Measurements from ENCODE around the gene CSH2.

DNA sequence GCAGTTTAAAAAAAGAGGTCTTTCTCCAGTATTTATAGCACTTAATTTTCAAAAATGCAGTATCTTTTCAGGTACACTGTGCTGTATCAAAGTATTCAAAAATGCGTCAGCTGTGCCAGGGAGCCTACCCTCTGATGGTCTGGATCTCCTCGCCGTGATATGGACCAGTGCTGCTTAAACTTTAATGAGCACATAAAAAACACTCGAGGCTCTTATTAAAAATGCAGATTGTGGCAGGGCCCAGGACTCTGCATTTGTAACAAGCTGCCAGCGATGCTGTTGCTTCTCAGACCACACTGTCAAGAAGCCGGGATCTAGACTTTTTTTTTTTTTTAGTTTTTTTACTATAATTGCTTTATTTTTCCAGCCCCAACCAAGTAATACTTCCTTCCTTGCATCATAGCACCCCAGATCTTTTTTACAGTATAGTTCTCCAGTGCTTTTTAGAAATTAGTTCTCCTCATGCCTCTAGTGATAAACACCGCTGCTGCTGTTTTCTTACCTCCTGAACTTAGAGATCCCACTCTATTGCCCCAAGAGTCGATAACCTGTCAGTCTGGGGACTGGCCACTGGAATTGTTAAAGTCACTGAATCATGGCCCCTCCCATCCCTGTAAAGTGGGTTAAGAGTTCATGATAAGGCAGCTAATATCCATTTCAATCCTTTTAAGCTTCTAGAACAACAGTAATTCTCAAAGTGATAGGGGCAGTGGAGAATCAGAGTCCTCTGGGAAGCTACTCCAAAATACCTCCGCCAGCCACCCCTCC is 29.4 kb downstream of the CSH2 start:
- TF ChIP-seq, protein P1, sequence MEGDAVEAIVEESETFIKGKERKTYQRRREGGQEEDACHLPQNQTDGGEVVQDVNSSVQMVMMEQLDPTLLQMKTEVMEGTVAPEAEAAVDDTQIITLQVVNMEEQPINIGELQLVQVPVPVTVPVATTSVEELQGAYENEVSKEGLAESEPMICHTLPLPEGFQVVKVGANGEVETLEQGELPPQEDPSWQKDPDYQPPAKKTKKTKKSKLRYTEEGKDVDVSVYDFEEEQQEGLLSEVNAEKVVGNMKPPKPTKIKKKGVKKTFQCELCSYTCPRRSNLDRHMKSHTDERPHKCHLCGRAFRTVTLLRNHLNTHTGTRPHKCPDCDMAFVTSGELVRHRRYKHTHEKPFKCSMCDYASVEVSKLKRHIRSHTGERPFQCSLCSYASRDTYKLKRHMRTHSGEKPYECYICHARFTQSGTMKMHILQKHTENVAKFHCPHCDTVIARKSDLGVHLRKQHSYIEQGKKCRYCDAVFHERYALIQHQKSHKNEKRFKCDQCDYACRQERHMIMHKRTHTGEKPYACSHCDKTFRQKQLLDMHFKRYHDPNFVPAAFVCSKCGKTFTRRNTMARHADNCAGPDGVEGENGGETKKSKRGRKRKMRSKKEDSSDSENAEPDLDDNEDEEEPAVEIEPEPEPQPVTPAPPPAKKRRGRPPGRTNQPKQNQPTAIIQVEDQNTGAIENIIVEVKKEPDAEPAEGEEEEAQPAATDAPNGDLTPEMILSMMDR (IDR thresholded peaks at IDR 0.05): no peak
- TF ChIP-seq POLR2A (IDR thresholded peaks at IDR 0.05): no peak

All from tibial nerve (tissue), 3 donors.